Measurements from ENCODE around the gene ALDOB. TPM values are rescaled to one million over a fixed set of nuclear protein-coding genes. Genes with fewer than 3 reads are reported as not detected.
A peak's percentile ranks its signal among the peaks of the same experiment; 100 is the strongest.
"Not testable (repeated sequence)": the region's sequence is repeated elsewhere in the genome, so short reads cannot be mapped to it uniquely, and the experiment has no call there.

ALDOB gene
- total RNA-seq, 2 experiments from 2014 or later, result not detected

GRCh38 chr9:101397746-101398067 is 37.9 kb downstream of the ALDOB start:
- H3K27ac Mint-ChIP-seq, result peak overlapping the region; percentile 96
- H3K27me3 Mint-ChIP-seq, result no peaks in the 10 kb centered on the region
- DNase-seq, result no peak
- peaks cover 46% of the 10 kb centered on the region for H3K4me1 Mint-ChIP-seq
- peaks cover 74% of the 10 kb centered on the region for H3K36me3 Mint-ChIP-seq
- H3K9me3 Mint-ChIP-seq, result peaks cover 27% of the 10 kb centered on the region
- H3K4me3 Mint-ChIP-seq, result peak overlapping the region; percentile 89

GRCh38 chr9:101394687-101395086 is 40.9 kb downstream of the ALDOB start:
- Mint-ChIP-seq H3K4me3 (peak overlapping the region; percentile 36), H3K27ac (no peak overlapping the region), H3K27me3 (no peaks in the 10 kb centered on the region), H3K9me3 (peaks cover 23% of the 10 kb centered on the region), H3K4me1 (peaks cover 41% of the 10 kb centered on the region), H3K36me3 (peaks cover 75% of the 10 kb centered on the region)
- no peak for DNase-seq

GRCh38 chr9:101393135-101393534 is 42.4 kb downstream of the ALDOB start:
- no peak overlapping the region for H3K27ac Mint-ChIP-seq
- peaks cover 41% of the 10 kb centered on the region for H3K4me1 Mint-ChIP-seq
- peaks cover 23% of the 10 kb centered on the region for H3K9me3 Mint-ChIP-seq
- no peaks in the 10 kb centered on the region for H3K27me3 Mint-ChIP-seq
- H3K4me3 Mint-ChIP-seq, result no peak overlapping the region
- no peak for DNase-seq
- peaks cover 81% of the 10 kb centered on the region for H3K36me3 Mint-ChIP-seq

GRCh38 chr9:101388507-101388993 is 47.0 kb downstream of the ALDOB start:
- Mint-ChIP-seq H3K27ac (no peak overlapping the region), H3K36me3 (peaks cover 65% of the 10 kb centered on the region), H3K4me1 (peaks cover 26% of the 10 kb centered on the region), H3K9me3 (peaks cover 21% of the 10 kb centered on the region), H3K4me3 (no peak overlapping the region), H3K27me3 (no peaks in the 10 kb centered on the region)
- no peak for DNase-seq

- Mint-ChIP-seq H3K4me3 (no peak overlapping the region), H3K27ac (peak overlapping the region; percentile 56), H3K36me3 (peaks cover 60% of the 10 kb centered on the region), H3K4me1 (peaks cover 24% of the 10 kb centered on the region), H3K27me3 (no peaks in the 10 kb centered on the region), H3K9me3 (peaks cover 19% of the 10 kb centered on the region)
- DNase-seq, result no peak
Measured at GRCh38 chr9:101387871-101388506, 47.6 kb downstream of the ALDOB start.

GRCh38 chr9:101384873-101385536 is 50.6 kb downstream of the ALDOB start, which contains the start of gene BAAT:
BAAT (minus strand) TSS chr9:101385006; CDS start chr9:101371404, 13,602 bp downstream.
- not testable (repeated sequence) for H3K27ac Mint-ChIP-seq, H3K27me3 Mint-ChIP-seq, H3K4me3 Mint-ChIP-seq, DNase-seq, H3K4me1 Mint-ChIP-seq
- Mint-ChIP-seq H3K36me3 (peaks cover 34% of the 10 kb centered on the region), H3K9me3 (peaks cover 12% of the 10 kb centered on the region)

- H3K36me3 Mint-ChIP-seq, result peaks cover 30% of the 10 kb centered on the region
- H3K4me3 Mint-ChIP-seq, result no peak overlapping the region
- no peaks in the 10 kb centered on the region for H3K27me3 Mint-ChIP-seq
- DNase-seq, result no peak
- no peak overlapping the region for H3K27ac Mint-ChIP-seq
- H3K9me3 Mint-ChIP-seq, result peaks cover 14% of the 10 kb centered on the region
- peaks cover 5% of the 10 kb centered on the region for H3K4me1 Mint-ChIP-seq
Measured at GRCh38 chr9:101383361-101383760, 52.2 kb downstream of the ALDOB start.

GRCh38 chr9:101381833-101382342 is 53.7 kb downstream of the ALDOB start:
- H3K4me1 Mint-ChIP-seq, result no peaks in the 10 kb centered on the region
- peaks cover 14% of the 10 kb centered on the region for H3K9me3 Mint-ChIP-seq
- no peak for DNase-seq
- no peak overlapping the region for H3K27ac Mint-ChIP-seq
- H3K36me3 Mint-ChIP-seq, result peaks cover 20% of the 10 kb centered on the region
- H3K4me3 Mint-ChIP-seq, result no peak overlapping the region
- H3K27me3 Mint-ChIP-seq, result no peaks in the 10 kb centered on the region

- Mint-ChIP-seq H3K27me3 (peaks cover under 1% of the 10 kb centered on the region), H3K9me3 (peaks cover 14% of the 10 kb centered on the region)
Measured at GRCh38 chr9:101381118-101381517, 54.5 kb downstream of the ALDOB start.

GRCh38 chr9:101380295-101380694 is 55.3 kb downstream of the ALDOB start:
- Mint-ChIP-seq H3K4me1 (no peaks in the 10 kb centered on the region), H3K9me3 (peaks cover 9% of the 10 kb centered on the region), H3K36me3 (peaks cover 10% of the 10 kb centered on the region), H3K27ac (no peak overlapping the region), H3K27me3 (peaks cover 4% of the 10 kb centered on the region), H3K4me3 (no peak overlapping the region)
- DNase-seq, result no peak

More at GRCh38 chr9:101381118-101381517, 54.5 kb downstream of the ALDOB start:
- H3K4me3 Mint-ChIP-seq, result no peak overlapping the region
- H3K27ac Mint-ChIP-seq, result no peak overlapping the region
- no peak for DNase-seq
- H3K4me1 Mint-ChIP-seq, result no peaks in the 10 kb centered on the region
- H3K36me3 Mint-ChIP-seq, result peaks cover 18% of the 10 kb centered on the region

GRCh38 chr9:101376111-101376848 is 59.3 kb downstream of the ALDOB start:
- no peak for DNase-seq
- Mint-ChIP-seq H3K4me1 (no peaks in the 10 kb centered on the region), H3K36me3 (peaks cover 3% of the 10 kb centered on the region), H3K27me3 (peaks cover 4% of the 10 kb centered on the region), H3K9me3 (peaks cover 2% of the 10 kb centered on the region), H3K4me3 (no peak overlapping the region), H3K27ac (no peak overlapping the region)

- Mint-ChIP-seq H3K4me1 (no peaks in the 10 kb centered on the region), H3K36me3 (no peaks in the 10 kb centered on the region), H3K9me3 (peaks cover 2% of the 10 kb centered on the region), H3K4me3 (no peak overlapping the region), H3K27me3 (peaks cover 4% of the 10 kb centered on the region), H3K27ac (no peak overlapping the region)
- no peak for DNase-seq
Measured at GRCh38 chr9:101375546-101375945, 60.0 kb downstream of the ALDOB start.

- Mint-ChIP-seq H3K27me3 (peaks cover 7% of the 10 kb centered on the region), H3K27ac (no peak overlapping the region), H3K4me3 (no peak overlapping the region), H3K36me3 (no peaks in the 10 kb centered on the region), H3K4me1 (no peaks in the 10 kb centered on the region), H3K9me3 (no peaks in the 10 kb centered on the region)
- DNase-seq, result no peak
Measured at GRCh38 chr9:101372327-101373118, 63.1 kb downstream of the ALDOB start.

- H3K36me3 Mint-ChIP-seq, result no peaks in the 10 kb centered on the region
- H3K4me3 Mint-ChIP-seq, result no peak overlapping the region
- no peaks in the 10 kb centered on the region for H3K4me1 Mint-ChIP-seq
- no peaks in the 10 kb centered on the region for H3K9me3 Mint-ChIP-seq
- peaks cover 13% of the 10 kb centered on the region for H3K27me3 Mint-ChIP-seq
- H3K27ac Mint-ChIP-seq, result no peak overlapping the region
- no peak for DNase-seq
Measured at GRCh38 chr9:101371813-101372212, 63.8 kb downstream of the ALDOB start.

All from activated naive CD8-positive, alpha-beta T cell treated with anti-CD3 and anti-CD28 coated beads for 36 hours (primary cell).